ENCODE results near the gene TRABD2B.

GRCh38 chr1:47823040-47823808 is 174.0 kb downstream of the TRABD2B start:
- no peak for TF ChIP-seq CTCF (conservative IDR thresholded peaks at IDR 0.05; ENCODE audit: low read depth in 2 of 2)
- TF ChIP-seq EZH2 (IDR thresholded peaks at IDR 0.05; ENCODE audit: low read depth, unreplicated experiment), result no peak
- TF ChIP-seq, protein P1, sequence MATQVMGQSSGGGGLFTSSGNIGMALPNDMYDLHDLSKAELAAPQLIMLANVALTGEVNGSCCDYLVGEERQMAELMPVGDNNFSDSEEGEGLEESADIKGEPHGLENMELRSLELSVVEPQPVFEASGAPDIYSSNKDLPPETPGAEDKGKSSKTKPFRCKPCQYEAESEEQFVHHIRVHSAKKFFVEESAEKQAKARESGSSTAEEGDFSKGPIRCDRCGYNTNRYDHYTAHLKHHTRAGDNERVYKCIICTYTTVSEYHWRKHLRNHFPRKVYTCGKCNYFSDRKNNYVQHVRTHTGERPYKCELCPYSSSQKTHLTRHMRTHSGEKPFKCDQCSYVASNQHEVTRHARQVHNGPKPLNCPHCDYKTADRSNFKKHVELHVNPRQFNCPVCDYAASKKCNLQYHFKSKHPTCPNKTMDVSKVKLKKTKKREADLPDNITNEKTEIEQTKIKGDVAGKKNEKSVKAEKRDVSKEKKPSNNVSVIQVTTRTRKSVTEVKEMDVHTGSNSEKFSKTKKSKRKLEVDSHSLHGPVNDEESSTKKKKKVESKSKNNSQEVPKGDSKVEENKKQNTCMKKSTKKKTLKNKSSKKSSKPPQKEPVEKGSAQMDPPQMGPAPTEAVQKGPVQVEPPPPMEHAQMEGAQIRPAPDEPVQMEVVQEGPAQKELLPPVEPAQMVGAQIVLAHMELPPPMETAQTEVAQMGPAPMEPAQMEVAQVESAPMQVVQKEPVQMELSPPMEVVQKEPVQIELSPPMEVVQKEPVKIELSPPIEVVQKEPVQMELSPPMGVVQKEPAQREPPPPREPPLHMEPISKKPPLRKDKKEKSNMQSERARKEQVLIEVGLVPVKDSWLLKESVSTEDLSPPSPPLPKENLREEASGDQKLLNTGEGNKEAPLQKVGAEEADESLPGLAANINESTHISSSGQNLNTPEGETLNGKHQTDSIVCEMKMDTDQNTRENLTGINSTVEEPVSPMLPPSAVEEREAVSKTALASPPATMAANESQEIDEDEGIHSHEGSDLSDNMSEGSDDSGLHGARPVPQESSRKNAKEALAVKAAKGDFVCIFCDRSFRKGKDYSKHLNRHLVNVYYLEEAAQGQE (IDR thresholded peaks at IDR 0.05; ENCODE audit: unreplicated experiment), result no peak
- no peak for TF ChIP-seq ZNF462 (CRISPR knock-in tag; IDR thresholded peaks at IDR 0.05)
- TF ChIP-seq POLR2AphosphoS5 (IDR thresholded peaks at IDR 0.05; ENCODE audit: low read depth), result no peak
- TF ChIP-seq JUNB (IDR thresholded peaks at IDR 0.05; ENCODE audit: unreplicated experiment), result no peak
- no peak for TF ChIP-seq EZH2phosphoT487 (IDR thresholded peaks at IDR 0.05; ENCODE audit: unreplicated experiment)
- no peak for TF ChIP-seq CREB1 (CRISPR knock-in tag; IDR thresholded peaks at IDR 0.05; ENCODE audit: low read depth)
- no peak for TF ChIP-seq ZNF114 (CRISPR knock-in tag; IDR thresholded peaks at IDR 0.05)
- no peak for TF ChIP-seq ZNF331 (CRISPR knock-in tag; IDR thresholded peaks at IDR 0.05; ENCODE audit: low read depth)
- TF ChIP-seq NANOG (IDR thresholded peaks at IDR 0.05; ENCODE audit: borderline replicate concordance), result no peak
